COLO668 (cell line): ENCODE data around the gene FLNB.

ENCODE experiments used
- DNase-seq: peaks from one replicate; lab custom pipeline; 2025; ENCODE audit not compliant: unreplicated experiment; lab: John Stamatoyannopoulos, UW

FLNB gene

GRCh38 chr3:58177747-58178527, 169.7 kb downstream of the FLNB start:
- peak; percentile 76 for DNase-seq

GRCh38 chr3:58178528-58179234, 170.5 kb downstream of the FLNB start:
- no peak for DNase-seq

- DNase-seq, result peak; percentile 31
Observed at GRCh38 chr3:58179235-58180098, 171.2 kb downstream of the FLNB start.

GRCh38 chr3:58180099-58180880, 172.1 kb downstream of the FLNB start:
- DNase-seq, result no peak

- DNase-seq, result no peak
Observed at GRCh38 chr3:58180940-58181587, 172.8 kb downstream of the FLNB start.

GRCh38 chr3:58183221-58183620, 175.0 kb downstream of the FLNB start:
- DNase-seq, result no peak

GRCh38 chr3:58183891-58184290, 175.7 kb downstream of the FLNB start:
- no peak for DNase-seq

- no peak for DNase-seq
Observed at GRCh38 chr3:58184309-58184981, 176.2 kb downstream of the FLNB start.

- DNase-seq, result no peak
Observed at GRCh38 chr3:58184982-58185360, 176.7 kb downstream of the FLNB start.

- DNase-seq, result no peak
Observed at GRCh38 chr3:58188173-58188564, 179.9 kb downstream of the FLNB start.

- no peak for DNase-seq
Observed at GRCh38 chr3:58188921-58189451, 180.8 kb downstream of the FLNB start.

GRCh38 chr3:58189691-58190090, 181.5 kb downstream of the FLNB start:
- DNase-seq, result no peak

- DNase-seq, result no peak
Observed at GRCh38 chr3:58190291-58190690, 182.1 kb downstream of the FLNB start.

- no peak for DNase-seq
Observed at GRCh38 chr3:58190882-58191281, 182.7 kb downstream of the FLNB start.

- no peak for DNase-seq
Observed at GRCh38 chr3:58191361-58191991, 183.3 kb downstream of the FLNB start.

- DNase-seq, result no peak
Observed at GRCh38 chr3:58192069-58192468, 183.8 kb downstream of the FLNB start.

- DNase-seq, result no peak
Observed at GRCh38 chr3:58193682-58194407, 185.6 kb downstream of the FLNB start.

GRCh38 chr3:58197588-58197987, 189.4 kb downstream of the FLNB start:
- no peak for DNase-seq
